ENCODE measurements around the gene PLCH2.
"Not testable (repeated sequence)": the region's sequence is repeated elsewhere in the genome, so short reads cannot be mapped to it uniquely, and the experiment has no call there.

The PLCH2 gene, protein sequence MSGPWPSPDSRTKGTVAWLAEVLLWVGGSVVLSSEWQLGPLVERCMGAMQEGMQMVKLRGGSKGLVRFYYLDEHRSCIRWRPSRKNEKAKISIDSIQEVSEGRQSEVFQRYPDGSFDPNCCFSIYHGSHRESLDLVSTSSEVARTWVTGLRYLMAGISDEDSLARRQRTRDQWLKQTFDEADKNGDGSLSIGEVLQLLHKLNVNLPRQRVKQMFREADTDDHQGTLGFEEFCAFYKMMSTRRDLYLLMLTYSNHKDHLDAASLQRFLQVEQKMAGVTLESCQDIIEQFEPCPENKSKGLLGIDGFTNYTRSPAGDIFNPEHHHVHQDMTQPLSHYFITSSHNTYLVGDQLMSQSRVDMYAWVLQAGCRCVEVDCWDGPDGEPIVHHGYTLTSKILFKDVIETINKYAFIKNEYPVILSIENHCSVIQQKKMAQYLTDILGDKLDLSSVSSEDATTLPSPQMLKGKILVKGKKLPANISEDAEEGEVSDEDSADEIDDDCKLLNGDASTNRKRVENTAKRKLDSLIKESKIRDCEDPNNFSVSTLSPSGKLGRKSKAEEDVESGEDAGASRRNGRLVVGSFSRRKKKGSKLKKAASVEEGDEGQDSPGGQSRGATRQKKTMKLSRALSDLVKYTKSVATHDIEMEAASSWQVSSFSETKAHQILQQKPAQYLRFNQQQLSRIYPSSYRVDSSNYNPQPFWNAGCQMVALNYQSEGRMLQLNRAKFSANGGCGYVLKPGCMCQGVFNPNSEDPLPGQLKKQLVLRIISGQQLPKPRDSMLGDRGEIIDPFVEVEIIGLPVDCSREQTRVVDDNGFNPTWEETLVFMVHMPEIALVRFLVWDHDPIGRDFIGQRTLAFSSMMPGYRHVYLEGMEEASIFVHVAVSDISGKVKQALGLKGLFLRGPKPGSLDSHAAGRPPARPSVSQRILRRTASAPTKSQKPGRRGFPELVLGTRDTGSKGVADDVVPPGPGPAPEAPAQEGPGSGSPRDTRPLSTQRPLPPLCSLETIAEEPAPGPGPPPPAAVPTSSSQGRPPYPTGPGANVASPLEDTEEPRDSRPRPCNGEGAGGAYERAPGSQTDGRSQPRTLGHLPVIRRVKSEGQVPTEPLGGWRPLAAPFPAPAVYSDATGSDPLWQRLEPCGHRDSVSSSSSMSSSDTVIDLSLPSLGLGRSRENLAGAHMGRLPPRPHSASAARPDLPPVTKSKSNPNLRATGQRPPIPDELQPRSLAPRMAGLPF (N-terminal part only)

DNA sequence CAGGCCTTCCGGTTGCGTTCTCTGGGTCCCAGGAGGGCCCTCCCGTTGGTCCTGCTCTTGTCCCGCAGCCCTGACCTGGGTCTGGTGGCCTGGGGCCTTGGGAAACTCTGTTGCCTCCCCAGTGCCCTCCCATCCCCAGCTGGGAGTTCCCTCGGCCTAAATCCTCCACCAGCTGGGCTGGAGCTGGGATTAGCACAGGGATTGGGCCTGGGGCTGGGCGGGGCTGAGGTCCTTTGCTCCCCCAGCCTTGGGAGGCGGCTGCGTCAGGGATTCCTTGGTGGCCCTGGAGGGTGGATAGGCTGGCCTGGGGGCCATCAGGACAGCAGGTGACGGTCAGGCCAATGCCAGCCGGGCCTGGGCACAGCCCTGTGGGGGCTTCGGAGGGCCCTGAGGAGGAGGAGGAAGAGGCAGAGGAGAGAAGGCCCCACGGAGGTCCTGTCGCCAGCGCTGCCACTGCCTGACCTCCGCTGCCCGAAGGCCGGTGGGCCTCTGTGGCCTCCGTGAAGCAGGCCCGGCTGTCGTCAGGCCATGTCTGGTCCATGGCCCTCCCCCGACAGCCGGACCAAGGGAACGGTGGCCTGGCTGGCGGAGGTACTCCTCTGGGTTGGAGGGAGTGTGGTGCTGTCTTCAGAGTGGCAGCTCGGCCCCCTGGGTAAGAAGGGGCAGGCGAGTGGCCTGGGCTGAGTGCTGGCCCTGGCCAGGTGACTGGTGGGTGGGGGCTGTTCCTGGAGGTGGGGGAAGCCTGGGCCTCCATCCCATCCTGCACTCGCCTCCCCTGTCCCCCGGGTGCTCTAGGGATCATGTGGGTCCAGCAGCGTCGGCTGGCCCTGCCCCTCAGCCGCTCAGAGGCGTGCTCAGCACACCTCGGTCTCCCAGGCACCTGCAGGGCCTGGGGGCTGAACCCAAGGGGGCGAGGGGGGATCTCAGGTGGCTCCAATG lies at the start of gene PLCH2:
PLCH2 (plus strand) TSS at position 229 of the 939 bp plus-strand sequence; CDS start at position 529, 300 bp downstream.
- DNase-seq, result no peak

DNA sequence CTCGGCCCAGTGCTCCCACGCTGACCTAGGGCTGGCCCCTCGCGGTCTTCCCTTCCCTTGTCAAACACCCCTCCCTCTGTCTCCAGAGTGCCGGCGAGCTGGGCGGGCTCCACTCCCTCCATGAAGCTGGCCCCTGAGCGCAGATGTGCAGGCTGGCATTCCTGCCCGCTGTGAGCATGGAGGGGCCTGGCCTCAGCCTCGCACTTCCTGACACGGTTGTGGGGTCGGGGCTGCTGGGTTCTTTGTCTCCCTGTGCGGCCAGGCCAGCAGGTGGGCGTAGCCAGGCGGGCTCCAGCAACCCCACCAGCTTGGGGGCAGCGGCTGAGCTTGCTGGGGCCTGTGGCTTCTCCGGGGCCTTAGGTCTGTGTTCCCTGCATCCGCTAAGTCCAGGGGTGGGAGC lies 49.5 kb upstream of the PLCH2 start:
- no peak for DNase-seq

GRCh38 chr1:2427051-2427450 lies 49.0 kb upstream of the PLCH2 start:
- DNase-seq, result no peak

GRCh38 chr1:2427976-2428375 lies 48.1 kb upstream of the PLCH2 start:
- no peak for DNase-seq

GRCh38 chr1:2428490-2428889 lies 47.6 kb upstream of the PLCH2 start:
- DNase-seq, result no peak

GRCh38 chr1:2429780-2430591 lies 46.1 kb upstream of the PLCH2 start:
- no peak for DNase-seq

DNA sequence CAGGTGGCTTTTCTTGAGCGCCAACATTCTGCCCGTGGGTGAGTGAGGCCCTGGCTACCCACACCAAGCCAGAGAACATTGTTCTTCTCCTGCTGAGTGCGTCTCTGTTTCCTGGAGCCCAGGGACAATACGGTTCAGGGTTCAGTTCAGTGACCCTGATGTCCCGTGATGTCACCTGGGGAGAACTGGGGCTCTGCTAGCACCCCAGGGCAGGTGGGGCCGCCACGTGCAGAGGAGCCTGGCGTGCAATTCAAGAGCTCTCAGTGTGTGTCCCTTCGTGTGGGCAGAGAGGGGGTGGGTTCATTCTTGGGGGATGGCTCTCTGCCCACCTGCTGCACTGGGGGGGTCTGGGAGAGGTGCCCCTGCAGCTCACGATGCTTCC lies 45.5 kb upstream of the PLCH2 start:
- no peak for DNase-seq

DNA sequence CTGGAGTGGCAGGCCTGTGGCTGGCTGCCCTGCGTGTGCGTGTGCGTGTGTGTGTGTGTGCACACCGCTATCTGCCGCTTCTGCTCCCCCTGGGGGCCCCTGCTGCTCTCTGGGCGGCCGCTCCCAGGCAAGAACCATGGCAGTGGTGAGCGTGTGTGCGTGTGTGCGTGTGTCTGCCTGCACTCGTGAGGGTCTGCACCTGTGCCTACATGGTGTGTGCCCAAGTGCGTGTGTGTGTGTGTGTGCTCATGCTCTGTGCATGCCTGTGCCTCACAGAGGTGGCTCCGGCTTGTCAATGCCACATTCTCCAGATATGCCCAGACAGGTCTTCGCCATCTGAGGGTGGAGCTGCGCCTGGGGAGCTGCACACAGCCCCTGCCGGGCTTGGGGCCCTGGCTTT lies 45.0 kb upstream of the PLCH2 start:
- no peak for DNase-seq

GRCh38 chr1:2431518-2431917 lies 44.6 kb upstream of the PLCH2 start:
- DNase-seq, result no peak

GRCh38 chr1:2432441-2432844 lies 43.6 kb upstream of the PLCH2 start:
- DNase-seq, result no peak

DNA sequence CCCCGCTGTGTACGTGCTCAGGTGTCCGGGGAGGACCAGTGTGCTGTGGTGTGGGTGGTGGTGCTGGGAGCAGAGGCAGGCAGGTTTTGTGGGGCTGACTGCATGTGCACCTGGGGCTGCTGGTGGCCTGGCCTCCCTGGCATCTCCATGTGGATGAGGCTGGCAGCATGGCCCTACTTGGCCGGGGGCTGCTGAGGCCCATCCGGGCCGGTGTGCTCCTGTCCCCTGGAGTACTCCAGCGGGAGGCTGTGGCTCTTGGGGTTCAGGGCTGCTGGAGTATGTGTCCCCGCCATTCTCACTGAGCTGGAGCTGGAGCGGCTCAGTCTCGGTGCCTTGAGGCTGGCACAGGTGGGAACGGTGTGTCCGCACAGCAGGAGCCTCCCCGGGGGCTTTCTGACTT lies 42.9 kb upstream of the PLCH2 start:
- no peak for DNase-seq

DNA sequence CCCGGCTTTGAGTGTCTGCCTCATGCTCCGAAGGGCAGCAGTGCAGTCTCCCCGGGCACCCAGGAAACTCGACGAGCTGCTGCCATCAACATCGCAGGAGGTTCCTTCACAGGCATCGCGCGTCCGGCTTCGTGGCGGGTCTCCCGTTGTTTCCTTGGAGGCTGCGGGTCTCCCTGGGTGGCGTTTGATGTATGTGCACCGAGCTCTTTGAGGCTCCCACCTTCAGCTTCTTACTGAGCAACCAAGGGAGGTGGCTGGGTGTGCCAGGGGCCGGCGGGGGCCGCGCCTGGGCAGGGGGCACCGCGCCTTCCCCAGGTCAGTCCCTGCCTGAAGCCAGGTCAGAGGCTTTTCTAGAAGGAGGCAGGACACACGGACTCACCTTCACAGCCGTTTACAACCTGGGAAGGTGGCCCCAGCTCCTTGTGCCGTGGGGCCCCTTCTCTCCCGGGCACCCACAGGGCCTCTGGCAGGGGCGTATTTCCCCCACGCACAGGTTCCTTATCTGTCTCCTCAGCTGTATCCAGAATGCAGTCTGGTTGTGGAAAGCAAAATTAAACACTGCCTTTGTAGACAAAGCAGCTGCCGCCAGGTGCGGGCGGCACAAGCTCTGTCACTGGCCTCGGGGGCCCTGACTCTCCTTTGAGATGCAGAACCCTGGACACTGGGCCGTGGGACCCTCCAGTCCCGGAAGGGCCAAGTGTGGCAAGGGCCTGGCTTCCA lies 42.0 kb upstream of the PLCH2 start:
- DNase-seq, result no peak

GRCh38 chr1:2435091-2435490 lies 41.0 kb upstream of the PLCH2 start:
- DNase-seq, result no peak

DNA sequence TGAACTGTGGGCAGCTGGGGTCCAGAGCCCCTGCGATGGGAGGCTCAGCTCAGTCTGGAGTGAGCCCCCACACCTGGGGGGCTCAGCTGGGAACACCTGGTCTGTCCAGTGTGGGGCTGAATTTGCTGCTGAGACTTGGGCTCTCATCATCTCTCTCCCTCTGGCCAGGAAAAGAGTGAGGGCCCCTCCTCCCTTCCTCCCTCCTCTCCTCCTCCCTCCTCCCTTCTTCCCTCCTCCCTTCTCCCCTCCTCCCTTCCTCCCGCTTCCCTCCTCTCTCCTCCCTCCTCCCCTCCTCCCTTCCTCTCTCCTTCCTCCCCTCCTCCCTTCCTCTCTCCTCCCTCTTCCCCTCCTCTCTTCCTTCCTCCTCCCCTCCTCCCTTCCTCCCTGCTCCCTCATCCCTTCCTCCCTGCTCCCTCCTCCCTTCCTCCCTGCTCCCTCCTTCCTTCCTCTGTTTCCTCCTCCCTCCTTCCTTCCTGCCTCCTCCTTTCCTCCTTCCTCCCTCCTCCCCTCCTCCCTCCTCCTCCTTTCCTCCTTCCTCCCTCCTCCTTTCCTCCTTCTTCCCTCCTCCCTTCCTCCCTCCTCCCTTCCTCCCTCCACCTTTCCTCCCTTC lies 40.2 kb upstream of the PLCH2 start:
- DNase-seq, result no peak

GRCh38 chr1:2436876-2437275 lies 39.2 kb upstream of the PLCH2 start:
- DNase-seq, result no peak

- no peak for DNase-seq
Observed at GRCh38 chr1:2437617-2438016, 38.5 kb upstream of the PLCH2 start.

DNA sequence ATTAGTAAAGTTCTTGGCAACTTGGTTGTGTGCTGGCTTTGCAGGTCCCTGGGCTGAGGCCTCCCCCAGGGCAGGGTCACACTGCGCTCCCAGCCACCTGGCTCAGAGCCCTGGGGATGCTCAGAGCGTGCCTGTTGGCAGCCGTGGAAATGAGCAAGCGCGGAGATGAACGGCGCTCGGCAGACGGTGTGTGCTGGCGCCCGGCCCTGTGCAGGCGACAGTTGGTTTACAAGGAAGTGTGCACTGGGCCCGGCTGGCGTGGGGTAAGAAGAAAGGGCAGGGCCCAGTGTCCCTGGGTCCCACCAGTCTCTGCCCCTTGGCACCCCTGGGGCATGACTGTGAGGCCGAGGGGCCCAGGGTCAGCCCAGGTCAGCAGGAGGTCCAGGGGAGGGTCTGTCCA lies 38.1 kb upstream of the PLCH2 start:
- DNase-seq, result no peak

- no peak for DNase-seq
Observed at GRCh38 chr1:2438641-2439040, 37.4 kb upstream of the PLCH2 start.

DNA sequence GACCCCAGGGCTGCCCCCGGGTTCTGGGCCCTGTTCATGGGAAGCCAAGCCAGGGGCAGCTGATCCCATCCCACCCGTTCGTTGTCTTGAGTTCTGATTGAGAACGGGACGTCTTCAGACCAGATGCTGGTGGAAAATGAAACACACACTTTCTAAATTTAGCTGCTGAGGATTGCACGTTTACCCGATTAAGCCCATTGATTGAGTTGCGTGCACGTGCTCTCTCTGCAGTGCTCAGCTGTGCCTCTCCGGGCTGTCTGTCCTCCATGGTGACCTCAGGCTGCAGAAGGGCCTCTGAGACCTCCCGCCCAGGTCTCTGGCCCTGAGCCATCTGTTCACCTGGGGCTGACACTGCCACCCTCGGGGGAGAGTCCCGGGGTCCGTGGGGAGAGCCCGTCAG lies 36.7 kb upstream of the PLCH2 start:
- no peak for DNase-seq

GRCh38 chr1:2440346-2440745 lies 35.7 kb upstream of the PLCH2 start:
- not testable (repeated sequence) for DNase-seq

Measured in CD4-positive, alpha-beta T cell treated with Interleukin-6 for 4 hours (primary cell).